ENCODE measurements around the gene AP2A2.
A peak's percentile ranks its signal among the peaks of the same experiment; 100 is the strongest.

AP2A2 gene

DNA sequence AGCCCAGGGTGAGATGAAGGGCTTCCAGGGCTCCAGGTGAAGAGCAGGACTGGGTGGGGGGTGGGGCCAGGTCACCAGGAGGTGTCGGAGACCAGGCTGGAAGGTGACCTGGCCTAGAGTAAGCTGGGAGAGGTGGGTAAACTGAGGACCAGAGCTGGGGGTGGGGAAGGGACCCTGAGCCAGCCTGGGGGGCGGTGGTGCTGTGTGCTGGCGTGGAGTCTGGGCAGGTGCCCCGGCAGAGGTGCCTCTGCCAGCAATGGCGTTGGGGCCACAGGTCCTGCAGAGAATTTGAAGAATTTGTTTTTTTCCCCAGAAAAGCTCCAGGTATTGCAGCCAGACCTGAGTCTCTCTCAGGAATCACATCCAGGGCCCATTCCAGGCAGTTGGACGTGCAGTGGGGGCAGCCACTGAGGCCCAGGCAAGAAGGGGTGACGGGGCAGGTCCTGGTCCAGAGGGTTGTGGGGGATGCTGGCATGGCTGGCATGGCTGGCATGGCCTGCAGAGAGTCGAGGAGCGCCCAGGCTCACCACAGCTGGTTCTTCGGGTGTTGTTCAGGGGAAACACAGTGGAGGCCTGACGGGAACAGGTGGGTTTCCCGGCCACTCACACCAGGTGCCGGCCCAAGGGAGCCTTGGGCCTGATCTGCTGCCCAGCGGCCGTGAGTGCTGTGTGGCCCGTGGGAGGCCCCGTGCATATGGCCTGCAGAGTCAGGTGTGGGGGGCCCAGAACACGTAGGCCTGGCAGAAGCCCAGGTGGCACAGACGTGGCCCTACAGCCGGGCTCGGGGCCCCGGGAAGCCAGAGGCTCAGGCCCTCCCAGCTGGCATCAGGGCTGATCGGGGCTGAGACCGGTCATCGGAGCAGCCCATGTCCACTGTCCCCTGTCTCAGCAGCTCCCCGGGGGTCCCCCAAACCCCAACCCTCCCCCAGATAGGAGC lies 117.2 kb downstream of the AP2A2 start:
- DNase-seq (ENCODE audit: low spot score), result no peak

DNA sequence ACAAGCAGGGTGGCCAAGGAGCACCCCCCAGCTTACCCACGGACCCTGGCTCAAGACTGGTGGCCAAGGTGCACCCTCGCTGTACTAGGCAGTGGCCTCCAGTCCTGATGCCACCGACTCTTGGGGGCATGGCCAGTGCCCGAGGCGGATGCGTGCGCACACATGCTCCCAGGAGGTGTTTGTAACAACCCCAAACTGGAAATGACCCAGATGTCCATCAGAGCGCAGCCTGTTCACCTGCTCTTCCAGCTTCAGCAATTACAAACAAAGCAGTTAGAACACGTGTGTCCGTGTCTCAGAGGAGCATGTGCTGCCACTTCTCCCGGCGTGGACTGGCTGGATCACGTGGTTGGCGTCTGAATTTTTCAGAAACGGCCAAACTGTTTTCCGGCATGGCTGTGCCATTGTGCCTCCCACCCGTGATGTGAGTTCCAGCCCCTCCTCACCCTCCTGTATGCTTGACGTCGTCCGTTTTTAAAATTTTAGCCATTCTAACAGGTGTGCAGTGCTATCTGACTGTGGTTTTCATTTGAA lies 118.0 kb downstream of the AP2A2 start:
- DNase-seq (ENCODE audit: low spot score), result no peak

DNA sequence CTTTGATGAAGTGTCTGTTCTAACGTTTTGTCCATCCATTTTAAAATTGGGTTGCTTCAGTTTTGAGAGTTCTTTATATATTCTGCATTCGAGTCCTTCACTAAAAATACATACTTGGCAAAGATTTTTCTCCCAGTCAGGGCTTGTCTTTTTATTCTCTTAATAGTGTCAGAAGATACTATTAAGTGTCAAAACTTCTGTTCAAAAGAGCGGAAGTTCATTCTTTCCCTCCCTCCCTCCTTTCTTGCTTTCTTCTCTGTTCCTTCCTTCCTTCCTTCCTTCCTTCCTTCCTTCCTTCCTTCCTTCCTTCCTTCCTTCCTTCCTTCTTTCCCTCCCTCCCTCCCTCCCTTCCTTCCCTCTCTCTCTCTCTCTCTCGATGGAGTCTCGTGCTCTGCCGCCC lies 118.5 kb downstream of the AP2A2 start:
- no peak for DNase-seq (ENCODE audit: low spot score)

DNA sequence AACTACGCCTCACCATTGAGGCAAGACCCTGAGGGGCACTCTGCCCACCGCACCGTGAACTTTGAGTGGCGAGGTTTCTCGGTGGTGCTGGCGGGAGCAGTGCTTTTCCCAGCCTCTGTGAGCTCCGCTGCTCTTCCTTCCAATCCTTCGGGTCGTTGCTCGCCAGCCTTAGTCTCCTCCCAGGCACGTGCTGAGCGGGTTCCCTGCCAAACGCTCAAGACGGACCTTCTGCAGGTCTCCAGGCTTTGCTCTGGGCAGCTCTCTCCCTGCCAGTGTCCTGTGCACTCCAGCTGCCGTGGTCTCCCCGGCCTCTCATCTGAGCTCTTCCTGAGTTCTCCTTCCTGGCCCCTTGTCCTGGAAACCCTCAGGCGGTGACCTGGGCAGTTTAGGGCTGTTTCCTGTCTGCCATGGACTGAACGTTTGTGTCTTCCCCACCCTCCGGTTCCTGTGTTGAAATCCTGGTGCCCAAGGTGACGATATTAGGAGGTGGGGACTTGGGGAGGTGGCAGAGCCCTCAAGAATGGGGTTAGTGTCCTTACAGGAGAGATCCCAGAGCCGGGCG lies 122.0 kb downstream of the AP2A2 start:
- DNase-seq (ENCODE audit: low spot score), result no peak

DNA sequence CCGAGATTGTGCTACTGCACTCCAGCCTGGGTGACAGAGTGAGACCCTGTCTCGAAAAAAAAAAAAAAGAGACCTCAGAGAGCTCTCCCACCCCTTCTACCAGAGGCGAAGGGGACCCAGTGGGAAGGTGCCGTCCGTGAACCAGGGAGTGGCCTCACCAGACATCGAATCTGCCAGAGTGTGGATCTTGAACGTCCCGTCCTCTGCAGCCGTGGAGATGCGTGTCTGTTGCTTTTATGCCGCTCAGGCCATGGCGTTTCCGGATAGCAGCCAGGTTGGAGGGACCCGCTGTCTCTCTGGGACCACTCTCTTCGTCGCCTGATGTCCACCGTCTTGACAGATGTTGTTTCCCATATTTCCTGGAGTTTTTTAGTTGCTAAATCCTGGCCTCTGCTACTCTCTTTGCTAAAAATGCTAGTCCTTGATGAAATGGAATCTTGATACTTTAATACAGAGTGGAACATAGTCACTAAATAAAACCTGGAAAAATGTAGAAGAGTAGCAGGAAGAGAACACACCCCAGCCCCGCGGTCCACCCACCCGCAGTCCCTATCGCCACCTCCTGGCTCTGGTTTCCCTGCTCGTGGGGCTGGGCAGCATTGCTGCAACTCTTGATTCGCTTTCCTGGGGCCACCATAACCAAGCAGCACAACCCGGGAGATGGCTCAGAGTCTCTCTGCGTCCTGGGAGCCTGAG lies 122.9 kb downstream of the AP2A2 start:
- DNase-seq (ENCODE audit: low spot score), result no peak

DNA sequence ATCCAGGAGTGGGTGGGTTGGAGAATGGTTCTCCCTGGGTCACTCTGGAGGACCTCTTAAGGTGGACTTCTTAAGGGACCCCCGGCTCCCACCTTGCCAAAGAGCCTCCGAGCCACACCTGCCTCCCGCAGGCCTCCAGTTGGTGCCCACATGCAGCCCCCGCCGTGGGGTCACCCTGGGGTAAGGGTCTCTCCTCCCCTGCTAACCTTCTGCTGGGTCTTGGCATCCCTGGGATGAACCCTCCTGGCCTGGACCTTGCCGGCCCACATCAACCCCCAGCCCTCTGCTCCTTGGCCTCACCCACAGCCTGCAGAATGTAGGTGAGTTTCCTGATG lies 123.4 kb downstream of the AP2A2 start:
- no peak for DNase-seq (ENCODE audit: low spot score)

DNA sequence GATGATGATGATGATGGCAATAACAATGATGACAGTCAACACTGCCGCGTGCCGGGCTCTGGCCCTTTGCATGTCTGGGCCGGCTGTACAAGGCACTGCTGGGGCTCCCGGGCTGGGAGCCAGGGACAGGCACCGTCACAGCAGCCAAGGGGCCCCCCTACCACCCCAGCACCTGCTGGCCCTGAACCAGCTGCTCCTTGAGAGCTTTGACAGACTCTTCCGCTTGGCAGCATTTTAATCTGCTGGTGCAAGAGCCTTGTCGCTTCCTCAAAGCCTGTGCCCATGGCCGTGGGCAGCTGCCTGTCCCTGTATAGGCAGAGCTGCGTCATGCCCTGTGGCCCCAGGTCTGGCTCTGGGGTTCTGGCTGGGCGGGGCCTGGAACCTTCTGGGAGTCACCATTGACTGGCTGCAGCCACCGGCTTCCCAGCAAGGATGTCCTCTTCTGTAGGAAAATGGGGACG lies 123.8 kb downstream of the AP2A2 start:
- no peak for DNase-seq (ENCODE audit: low spot score)

DNA sequence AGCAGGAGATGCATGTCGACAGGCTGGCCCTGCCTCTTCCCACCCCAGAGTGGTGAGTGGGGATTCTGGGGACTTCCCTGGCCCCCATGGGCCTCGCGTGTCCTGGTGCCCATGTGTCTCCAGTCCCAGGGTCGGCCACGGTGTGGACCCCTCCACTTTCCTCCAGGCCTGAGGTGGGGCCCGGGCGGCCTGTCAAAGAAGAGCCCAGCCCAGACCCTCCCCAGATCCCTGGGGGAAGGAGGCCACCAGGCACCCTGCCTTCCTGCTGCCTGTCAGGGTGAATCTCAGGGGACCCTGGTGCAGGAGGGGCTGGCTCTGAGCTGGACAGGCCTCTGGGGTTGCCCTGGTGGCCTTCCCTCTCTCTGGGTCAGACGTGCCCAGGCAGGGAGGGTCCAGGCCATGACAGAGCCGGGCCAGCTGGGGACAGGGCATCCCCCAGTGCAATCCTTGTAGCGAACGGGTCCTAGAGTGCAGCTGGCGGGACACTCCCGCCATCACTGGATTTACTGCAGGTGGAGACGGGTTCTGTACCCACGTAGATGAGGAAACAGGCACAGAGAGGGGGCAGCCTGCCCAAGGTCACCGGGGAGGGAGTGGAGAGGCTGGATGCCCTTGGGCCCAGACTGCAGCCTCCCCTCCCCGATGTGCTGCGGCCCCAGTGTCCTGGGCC lies 124.4 kb downstream of the AP2A2 start:
- DNase-seq (ENCODE audit: low spot score), result no peak

DNA sequence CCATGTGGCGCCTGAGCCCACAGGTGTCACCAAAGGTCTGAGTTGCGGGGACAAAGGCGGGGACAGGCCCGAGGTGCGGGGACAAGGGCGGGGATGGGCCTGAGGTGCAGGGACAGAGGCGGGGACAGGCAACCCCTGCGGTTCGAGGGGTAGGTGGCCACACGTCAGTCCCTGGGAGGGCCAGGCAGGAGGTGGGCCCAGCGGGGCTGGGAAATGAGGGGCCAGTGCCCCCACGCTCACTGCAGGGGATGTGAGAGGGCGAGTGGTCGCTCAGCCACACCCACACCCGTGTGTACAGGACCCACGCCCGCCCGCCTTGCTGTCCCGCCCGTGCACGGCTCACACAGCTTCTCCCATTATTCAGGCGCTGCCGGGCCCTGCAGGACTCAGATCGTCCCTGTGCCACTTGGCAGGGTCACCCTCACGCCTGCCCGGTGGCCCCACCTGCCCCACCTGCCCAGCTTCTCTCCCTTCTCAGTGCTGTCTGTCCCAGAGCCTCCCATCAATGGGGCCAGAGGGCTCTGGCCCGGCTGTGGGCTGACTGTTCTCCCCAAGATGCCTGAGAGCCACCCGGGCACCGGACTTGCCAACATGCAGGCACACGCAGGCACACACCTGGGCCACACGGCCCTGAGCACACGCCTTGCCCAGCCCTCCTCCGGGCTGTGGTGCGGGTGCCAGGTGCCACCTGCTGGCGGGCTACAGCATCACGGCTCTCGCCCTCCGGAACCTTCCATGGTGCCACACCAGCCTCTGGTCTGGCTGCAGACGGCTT lies 125.1 kb downstream of the AP2A2 start:
- peak; percentile 86 for DNase-seq (ENCODE audit: low spot score)

DNA sequence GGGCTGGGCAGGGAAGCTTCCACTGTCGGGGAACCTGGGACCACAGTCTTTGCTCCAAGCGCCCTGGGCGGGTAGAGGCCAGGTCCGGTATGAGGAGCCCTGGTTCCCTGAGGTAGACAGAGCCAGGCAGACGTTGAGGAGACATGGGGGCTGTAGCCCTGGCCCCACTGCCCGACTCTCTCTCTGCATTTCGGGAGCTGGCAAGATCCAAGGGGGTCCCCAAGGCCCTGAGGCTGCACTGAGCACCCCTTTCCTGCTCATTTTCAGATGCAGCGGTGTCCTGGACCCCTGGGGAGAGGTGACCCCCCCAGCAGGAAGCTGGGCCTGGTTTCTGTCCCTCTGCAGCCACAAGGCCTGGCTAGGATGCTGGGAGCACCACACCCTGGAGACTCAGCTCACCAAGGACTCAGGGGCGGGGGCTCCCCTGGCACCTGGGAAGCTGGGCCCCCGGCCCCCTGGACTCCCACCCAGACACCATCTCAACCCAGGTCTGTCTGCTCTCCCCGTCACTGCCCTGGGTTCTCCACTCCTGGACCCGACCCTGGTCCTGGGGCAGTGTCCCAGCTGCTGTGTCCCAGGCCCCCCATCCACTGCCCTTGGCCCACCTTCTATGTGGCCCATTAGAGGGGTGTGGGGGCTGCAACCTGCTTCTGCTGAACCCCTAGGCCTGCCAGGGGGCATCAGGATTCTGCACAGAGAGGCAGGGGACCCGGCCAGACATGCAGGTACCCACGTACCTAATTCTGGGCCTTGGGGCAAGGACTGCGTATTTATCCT lies 125.9 kb downstream of the AP2A2 start:
- DNase-seq (ENCODE audit: low spot score), result no peak

DNA sequence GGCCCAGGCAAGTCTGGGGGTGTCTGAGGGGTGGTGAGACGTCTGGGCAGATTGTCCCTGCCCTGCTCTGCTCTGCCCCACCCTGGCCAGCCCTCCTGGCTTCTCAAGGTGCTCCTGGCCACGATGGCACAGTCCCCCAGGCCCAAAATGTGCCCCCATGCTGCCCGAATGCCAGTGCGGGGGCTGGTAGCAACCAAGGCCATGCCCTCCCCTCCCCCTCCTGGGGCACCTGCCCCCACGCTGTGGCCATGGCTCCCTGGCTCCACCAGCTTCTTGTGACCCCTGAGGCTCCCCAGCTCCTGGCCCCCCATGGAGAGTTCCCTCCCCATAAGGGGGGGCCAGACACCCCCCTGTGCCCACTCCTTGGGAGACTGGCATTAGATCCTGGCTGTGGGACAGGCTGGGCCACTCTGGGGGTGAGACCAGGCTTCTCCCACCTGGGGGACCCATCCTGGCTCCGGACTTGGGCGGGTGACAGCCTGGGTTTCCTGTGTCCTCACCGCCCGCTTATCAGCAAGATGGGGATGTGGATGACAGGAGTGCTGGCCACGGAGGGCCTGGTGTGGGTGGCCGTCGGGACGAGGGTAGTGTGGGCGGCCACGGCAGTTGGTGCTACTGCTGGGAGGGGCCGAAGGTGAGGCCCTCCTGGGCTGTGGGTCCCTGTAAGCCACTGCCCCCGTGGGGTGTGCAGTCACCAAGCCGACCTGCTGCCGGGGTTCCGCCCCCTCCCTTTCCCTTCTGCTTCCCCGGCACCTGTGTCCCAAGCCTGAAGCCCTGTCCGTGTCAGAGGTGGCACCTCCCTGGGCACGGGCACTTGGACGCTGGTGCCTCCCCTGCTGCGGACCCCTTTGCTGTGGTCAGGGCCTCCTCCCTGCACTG lies 126.7 kb downstream of the AP2A2 start:
- DNase-seq (ENCODE audit: low spot score), result no peak

DNA sequence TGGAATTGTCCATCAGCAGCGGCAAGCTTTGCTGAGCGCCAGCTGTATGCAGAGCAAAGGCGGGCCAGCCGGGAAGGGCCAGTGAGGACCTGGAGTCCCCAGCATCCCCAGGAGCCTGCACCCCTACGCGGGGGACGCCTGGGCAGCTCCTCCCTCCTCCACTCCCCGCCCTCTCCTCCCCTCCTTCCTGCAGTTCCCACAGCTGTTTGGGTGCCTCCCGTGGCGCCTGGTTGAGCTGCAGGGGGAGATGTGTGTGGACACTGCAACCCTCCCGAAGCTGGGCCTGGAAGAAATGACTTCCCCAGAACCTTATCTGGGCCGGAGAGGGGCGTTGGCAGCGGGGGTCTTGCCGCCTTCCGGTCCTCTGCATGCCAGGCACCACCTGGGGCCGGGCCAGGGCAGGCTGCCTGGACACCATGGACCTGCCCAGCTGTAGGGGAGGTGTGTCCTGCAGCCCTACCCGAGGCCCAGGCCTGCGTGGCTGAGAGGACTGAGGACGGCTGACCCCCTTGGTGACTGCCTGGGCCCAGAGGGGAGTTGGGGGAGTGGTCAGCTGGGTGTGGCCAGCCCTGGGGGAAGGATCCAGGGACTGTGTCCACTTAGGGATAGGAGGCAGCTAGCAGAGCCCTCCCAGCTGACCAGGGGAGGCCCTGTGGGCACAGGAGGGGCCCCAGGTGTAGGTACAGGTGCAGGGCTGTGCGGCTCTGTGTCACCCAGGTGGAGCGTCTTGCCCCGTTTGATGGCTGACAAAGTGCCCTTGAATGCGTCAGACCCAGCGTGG lies 127.6 kb downstream of the AP2A2 start:
- DNase-seq (ENCODE audit: low spot score), result no peak

DNA sequence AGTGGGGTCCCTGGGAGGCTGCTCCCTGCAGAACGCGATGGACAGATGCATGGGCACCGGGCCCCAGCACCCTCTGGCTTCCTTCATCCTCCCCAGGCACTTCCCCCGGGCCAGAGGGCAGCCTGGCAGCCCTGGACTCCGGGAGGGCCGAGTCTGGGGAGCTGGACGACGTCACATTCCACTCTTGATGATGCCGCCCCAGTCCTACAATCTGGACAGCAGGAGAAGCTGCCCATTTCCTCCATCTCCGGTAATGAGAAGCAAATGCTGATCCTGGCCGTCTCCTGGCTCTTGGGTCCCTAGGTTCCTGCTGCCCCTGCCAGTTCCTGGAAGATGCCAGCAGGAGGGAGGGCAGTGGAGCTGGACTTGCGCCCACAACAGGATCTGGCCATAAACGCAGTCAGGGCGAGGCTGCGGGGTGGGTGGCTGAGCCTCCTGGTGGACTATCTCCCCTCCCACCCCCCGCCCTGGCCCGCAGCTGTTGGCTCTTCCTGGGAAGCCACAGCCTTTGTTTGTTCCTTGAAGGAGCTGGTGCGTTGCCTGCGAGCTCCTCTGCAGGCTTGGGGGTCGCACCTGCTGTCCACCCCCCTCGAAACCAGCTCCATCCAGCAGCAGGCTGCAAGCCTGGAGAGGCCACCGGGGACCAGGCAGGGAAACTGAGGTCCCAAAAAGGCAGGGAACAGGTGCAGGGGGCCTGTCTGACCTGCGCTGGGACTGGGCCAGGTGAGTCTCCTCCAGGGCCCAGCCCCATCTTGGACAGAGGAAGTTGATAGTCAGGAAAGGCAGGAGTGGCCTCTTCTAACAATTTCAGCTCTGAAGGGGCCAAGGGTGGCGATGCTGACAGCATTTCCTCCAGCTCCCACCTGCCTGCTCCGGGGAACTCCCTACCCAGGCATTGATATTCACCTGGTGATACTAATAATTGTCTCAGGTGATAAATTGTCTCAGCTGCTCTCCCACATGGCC lies 128.8 kb downstream of the AP2A2 start:
- DNase-seq (ENCODE audit: low spot score), result peak; percentile 77

DNA sequence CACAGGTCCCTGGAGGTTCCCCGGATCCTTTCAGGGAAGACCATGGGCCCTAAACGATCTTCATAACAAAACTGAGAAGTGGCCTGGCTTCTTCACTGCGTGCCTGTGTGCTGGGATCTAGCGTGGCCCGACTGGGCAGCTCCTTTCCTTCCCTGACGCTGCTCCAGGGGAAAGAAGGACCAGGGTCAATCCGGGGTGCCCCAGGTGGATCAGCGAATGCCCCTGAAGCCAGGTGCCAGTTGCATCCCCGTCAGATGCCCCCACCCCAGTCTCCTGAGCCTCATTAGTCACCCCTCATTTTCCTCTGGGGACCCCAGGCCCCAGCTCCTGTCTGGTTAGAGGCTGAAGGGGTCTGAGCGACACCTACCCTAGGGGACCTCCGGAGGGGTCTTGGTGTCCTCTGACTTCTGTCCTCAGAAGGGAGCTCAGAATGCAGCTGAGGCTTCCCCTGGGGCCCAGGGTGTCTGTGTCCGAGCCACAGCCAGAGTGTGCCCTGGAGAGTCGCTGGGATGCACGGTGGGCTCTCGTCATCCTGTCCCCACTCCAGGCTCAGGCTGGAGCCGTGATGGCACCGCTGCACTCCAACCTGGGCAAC lies 129.5 kb downstream of the AP2A2 start:
- no peak for DNase-seq (ENCODE audit: low spot score)

DNA sequence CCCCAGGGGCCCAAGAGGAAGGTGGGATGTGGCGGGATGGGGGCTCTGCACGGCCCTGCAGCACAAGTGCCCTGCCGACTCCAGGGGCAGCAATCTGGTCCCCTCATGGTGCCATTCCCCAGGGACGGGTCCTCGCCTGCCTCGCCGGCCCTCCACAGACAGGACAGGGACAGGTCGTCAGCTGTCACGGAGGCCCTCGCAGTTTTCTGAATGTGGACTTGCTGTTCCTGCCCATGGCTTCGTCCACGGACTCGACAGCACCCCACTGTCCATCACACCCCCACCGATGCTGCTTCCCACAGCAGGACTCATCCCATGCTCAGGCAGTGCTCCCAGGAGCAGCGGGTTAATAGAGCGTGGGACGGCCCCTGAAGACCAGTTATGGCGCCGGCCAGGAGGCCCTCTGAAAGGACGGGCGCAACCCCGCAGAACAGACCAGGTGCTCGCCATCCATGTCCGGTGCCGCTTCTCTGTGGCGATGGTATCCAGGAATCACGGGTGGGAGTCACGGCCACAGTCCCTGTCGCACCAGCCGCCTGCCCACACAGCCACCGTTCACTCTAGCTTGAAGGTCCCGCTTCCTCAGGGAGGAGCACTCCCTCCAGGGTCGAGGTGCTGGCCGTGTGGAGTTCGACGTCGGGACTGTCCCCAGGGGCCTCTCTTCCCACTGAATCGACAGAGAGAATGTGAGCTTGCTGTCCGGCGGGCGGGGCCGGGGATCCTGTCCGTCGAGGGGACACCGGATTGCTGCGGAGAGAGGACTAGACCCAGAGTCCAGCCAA lies 130.5 kb downstream of the AP2A2 start:
- no peak for DNase-seq (ENCODE audit: low spot score)

DNA sequence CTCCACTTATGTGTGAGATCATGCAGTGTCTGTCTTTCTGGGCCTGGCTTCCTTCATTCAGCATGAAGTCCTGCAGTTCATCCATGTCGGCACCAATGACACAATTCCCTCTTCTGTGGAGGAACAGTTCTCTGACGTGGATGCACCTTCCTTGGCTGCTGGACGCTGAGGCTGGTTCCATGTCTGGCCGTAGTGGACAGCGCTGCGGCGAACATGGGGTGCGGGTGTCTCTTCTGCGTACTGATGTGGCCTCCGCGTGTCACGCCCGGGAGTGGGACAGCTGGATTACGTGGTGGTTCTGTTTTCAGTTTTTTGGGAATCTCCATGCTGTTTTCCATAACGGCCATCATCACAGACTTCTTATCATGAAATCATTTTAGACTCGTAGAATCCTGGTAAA lies 132.1 kb downstream of the AP2A2 start:
- no peak for DNase-seq (ENCODE audit: low spot score)
